ENCODE data around the gene ZNF292. TPM values are rescaled to one million over a fixed set of nuclear protein-coding genes. Genes with fewer than 3 reads are reported as not detected.

The ZNF292 gene
- total and polyA plus RNA-seq, 10 of the 15 experiments (the other 5 are each of a cell fraction or from before 2014, with no cell fraction given): 11.1 to 57.6 (median 30.6) TPM

- Histone ChIP-seq H3K79me2 (ENCODE audit: control insufficient read depth, insufficient read depth, low read length) (no peaks in the 10 kb centered on the region), H3K9me3 (replicated peaks; ENCODE audit: control insufficient read depth, insufficient read depth, low read length) (no peaks in the 10 kb centered on the region), H3K4me1 (ENCODE audit: control insufficient read depth, insufficient read depth, low read length) (no peaks in the 10 kb centered on the region), H3K4me2 (ENCODE audit: control insufficient read depth, insufficient read depth) (no peak overlapping the region), H2AFZ (ENCODE audit: control insufficient read depth, low read depth, low read length) (no peak overlapping the region), H4K20me1 (ENCODE audit: control insufficient read depth, insufficient read depth) (no peaks in the 10 kb centered on the region), H3K4me3 (no peak overlapping the region), H3K36me3 (ENCODE audit: control insufficient read depth in 2 of 2, insufficient read depth in 2 of 2, low read length in 1 of 2) (no peaks in the 10 kb centered on the region), H3K9ac (ENCODE audit: control insufficient read depth, insufficient read depth, low read length) (no peak overlapping the region), H3K27ac (ENCODE audit: control insufficient read depth, insufficient read depth) (no peak overlapping the region), H3K27me3 (replicated peaks in 1 of 2; ENCODE audit: control insufficient read depth in 2 of 2, insufficient read depth in 2 of 2, low read length in 1 of 2) (no peaks in the 10 kb centered on the region; a peak in 1 of 4 replicates)
- WGBS (ENCODE audit: insufficient coverage, insufficient replicate concordance, low lambda C conversion rate, missing lambda C conversion rate): 44% methylated on average over 4 of the region's 4 CpGs
- no TSS peak for BruUV-seq (replicated peaks)
- ChIA-PET RAD21 (ENCODE audit: unreplicated experiment) (no interaction called here), CTCF (no interaction called here), SMC1A (ENCODE audit: uncharacterized antibody, unreplicated experiment) (no interaction called here), POLR2A (no interaction called here)
- ATAC-seq (no peak), FAIRE-seq (no peak), DNase-seq (ENCODE audit: low read depth, low spot score) (no peak)
- intact Hi-C loops (cut with micrococcal nuclease; ENCODE audit: unreplicated experiment) (no loop called here), in situ Hi-C loops (cut with MboI) (no loop called here)
- no peak for TF ChIP-seq GATAD2B (conservative IDR thresholded peaks at IDR 0.05; ENCODE audit: low read depth)
- TF ChIP-seq WRNIP1 (IDR thresholded peaks at IDR 0.05; ENCODE audit: borderline replicate concordance, low read depth, low read length): no peak
- no peak for TF ChIP-seq BHLHE40 (IDR thresholded peaks at IDR 0.05; ENCODE audit: borderline replicate concordance in 1 of 2, low read depth in 2 of 2, low read length in 1 of 2)
- no peak for TF ChIP-seq FOS (IDR thresholded peaks at IDR 0.05; ENCODE audit: borderline replicate concordance, extremely low read depth, insufficient read length)
- no peak for TF ChIP-seq POLR2AphosphoS5 (IDR thresholded peaks at IDR 0.05; ENCODE audit: low read length)
- TF ChIP-seq ZZZ3 (IDR thresholded peaks at IDR 0.05; ENCODE audit: control insufficient read depth, insufficient read length, low read depth): no peak
- no peak for TF ChIP-seq PAX8 (IDR thresholded peaks at IDR 0.05)
- TF ChIP-seq SUPT20H (IDR thresholded peaks at IDR 0.05; ENCODE audit: borderline replicate concordance, control insufficient read depth, low read depth, low read length): no peak
- TF ChIP-seq ZNF687 (IDR thresholded peaks at IDR 0.05): no peak
- no peak for TF ChIP-seq RB1 (IDR thresholded peaks at IDR 0.05; ENCODE audit: borderline replicate concordance)
- TF ChIP-seq KDM1A (IDR thresholded peaks at IDR 0.05; ENCODE audit: borderline replicate concordance): no peak
- no peak for TF ChIP-seq IRF4 (IDR thresholded peaks at IDR 0.05; ENCODE audit: low read depth, low read length)
- no peak for TF ChIP-seq TCF3 (IDR thresholded peaks at IDR 0.05; ENCODE audit: borderline replicate concordance, insufficient read depth, low read depth, low read length)
- no peak for TF ChIP-seq CREB1 (IDR thresholded peaks at IDR 0.05; ENCODE audit: low read depth)
- no peak for TF ChIP-seq HSF1 (IDR thresholded peaks at IDR 0.05; ENCODE audit: low read depth, low read length)
- no peak for TF ChIP-seq SPI1 (IDR thresholded peaks at IDR 0.05; ENCODE audit: borderline replicate concordance, insufficient read depth, low read depth, low read length)
- no peak for TF ChIP-seq RAD51 (IDR thresholded peaks at IDR 0.05)
- no peak for TF ChIP-seq TAF1 (IDR thresholded peaks at IDR 0.05; ENCODE audit: borderline replicate concordance, low read depth, low read length)
- no peak for TF ChIP-seq IKZF2 (IDR thresholded peaks at IDR 0.05)
- no peak for TF ChIP-seq STAT3 (IDR thresholded peaks at IDR 0.05; ENCODE audit: low read depth, low read length)
These were observed 153.6 kb downstream of the ZNF292 start for GRCh38 chr6:87308970-87309369.
